Stimulated activated memory B cell treated with anti-CD40 and anti-IgM and Interleukin-4, amounts not matched to agents 10 μg/mL and 1 μg/mL and 100 μg/mL, for 72 hours (primary cell): ENCODE data around the gene PLPPR5.

ENCODE experiments used
- ATAC-seq: fragments of 150-1000 bp; cut with Tn5 transposase; 2 replicates; pipeline ENCODE4 v1.10.0; 2021
- H3K27ac Mint-ChIP-seq: one replicate; pipeline ENCODE4 v1.8.0; 2022; ENCODE audit warnings: mild to moderate bottlenecking, mixed read lengths
- H3K27me3 Mint-ChIP-seq: one replicate; pipeline ENCODE4 v1.8.0; 2022; ENCODE audit warnings: mixed read lengths
- H3K36me3 Mint-ChIP-seq: one replicate; pipeline ENCODE4 v1.8.0; 2022; ENCODE audit warnings: mixed read lengths
- H3K4me1 Mint-ChIP-seq: one replicate; pipeline ENCODE4 v1.8.0; 2022; ENCODE audit warnings: mixed read lengths
- H3K4me3 Mint-ChIP-seq: one replicate; pipeline ENCODE4 v1.8.0; 2022; ENCODE audit warnings: mild to moderate bottlenecking, moderate library complexity, mixed read lengths
- H3K9me3 Mint-ChIP-seq: one replicate; pipeline ENCODE4 v1.8.0; 2022; ENCODE audit warnings: mixed read lengths

PLPPR5 gene

DNA sequence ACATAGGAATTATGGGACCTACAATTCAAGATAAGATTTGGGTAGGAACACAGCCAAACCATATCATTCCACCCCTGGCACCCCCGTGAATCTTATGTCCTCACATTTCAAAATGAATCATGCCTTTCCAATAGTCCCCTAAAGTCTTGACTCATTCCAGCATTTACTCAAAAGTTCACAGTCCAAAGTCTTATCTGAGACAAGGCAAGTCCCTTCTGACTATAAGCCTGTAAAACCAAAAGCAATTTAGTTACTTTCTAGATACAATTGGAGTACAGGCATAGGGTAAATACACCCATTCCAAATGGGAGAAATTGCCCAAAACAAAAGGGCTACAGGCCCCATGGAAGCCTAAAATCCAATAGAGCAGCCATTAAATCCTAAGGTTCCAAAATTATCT, 138.9 kb downstream of the PLPPR5 start:
- H3K9me3 Mint-ChIP-seq = peaks cover 6% of the 10 kb centered on the region
- peaks cover 9% of the 10 kb centered on the region for H3K36me3 Mint-ChIP-seq
- peaks cover 4% of the 10 kb centered on the region for H3K4me1 Mint-ChIP-seq
- H3K27me3 Mint-ChIP-seq = no peaks in the 10 kb centered on the region
- no peak overlapping the region for H3K4me3 Mint-ChIP-seq
- ATAC-seq = no peak
- no peak overlapping the region for H3K27ac Mint-ChIP-seq

DNA sequence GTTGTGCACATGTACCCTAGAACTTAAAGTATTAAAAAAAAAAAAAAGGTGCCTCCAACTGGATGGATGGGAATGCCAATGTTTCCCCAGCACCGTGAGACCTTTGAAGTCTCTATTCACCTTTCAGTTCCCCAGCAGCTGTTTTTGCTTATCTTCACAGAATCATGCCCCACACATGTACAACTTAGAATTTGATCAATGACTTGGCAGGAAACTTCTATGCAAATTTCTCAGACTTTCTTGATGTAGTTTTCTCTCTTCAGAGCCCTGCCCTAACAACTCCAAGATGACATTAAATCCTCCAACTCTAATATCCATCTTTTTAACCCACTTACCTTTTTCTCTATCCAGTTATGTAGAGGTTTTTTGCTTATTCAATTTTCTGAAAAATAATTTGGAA, 144.3 kb downstream of the PLPPR5 start:
- no peak overlapping the region for H3K4me3 Mint-ChIP-seq
- ATAC-seq = no peak

DNA sequence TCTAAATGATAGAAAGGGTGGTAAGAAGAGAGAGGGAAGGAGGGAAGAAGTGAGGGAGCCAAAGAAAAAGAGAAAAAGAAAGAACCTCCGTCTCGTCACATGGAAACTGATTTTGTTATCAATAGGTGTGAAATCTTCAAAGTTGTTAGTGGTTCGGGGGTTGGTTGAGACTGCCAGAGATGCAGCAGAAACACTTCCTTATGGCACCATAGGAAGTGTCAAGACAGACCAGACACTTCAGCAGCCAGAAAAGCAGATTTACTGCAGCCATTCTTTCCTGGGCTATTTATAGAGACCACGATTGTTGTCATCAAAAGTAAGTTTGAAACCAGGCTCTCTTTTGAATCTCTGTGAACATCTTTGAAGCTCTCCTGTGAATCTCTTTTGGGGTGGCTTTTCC, 150.5 kb downstream of the PLPPR5 start:
- no peak for ATAC-seq
- Mint-ChIP-seq H3K4me3 (no peak overlapping the region), H3K9me3 (peaks cover 3% of the 10 kb centered on the region), H3K27ac (no peak overlapping the region), H3K4me1 (no peaks in the 10 kb centered on the region), H3K36me3 (no peaks in the 10 kb centered on the region), H3K27me3 (no peaks in the 10 kb centered on the region)

More for the DNA sequence above, 144.3 kb downstream of the PLPPR5 start:
- no peaks in the 10 kb centered on the region for H3K36me3 Mint-ChIP-seq
- no peaks in the 10 kb centered on the region for H3K27me3 Mint-ChIP-seq
- H3K4me1 Mint-ChIP-seq = no peaks in the 10 kb centered on the region
- H3K9me3 Mint-ChIP-seq = no peaks in the 10 kb centered on the region
- H3K27ac Mint-ChIP-seq = no peak overlapping the region

DNA sequence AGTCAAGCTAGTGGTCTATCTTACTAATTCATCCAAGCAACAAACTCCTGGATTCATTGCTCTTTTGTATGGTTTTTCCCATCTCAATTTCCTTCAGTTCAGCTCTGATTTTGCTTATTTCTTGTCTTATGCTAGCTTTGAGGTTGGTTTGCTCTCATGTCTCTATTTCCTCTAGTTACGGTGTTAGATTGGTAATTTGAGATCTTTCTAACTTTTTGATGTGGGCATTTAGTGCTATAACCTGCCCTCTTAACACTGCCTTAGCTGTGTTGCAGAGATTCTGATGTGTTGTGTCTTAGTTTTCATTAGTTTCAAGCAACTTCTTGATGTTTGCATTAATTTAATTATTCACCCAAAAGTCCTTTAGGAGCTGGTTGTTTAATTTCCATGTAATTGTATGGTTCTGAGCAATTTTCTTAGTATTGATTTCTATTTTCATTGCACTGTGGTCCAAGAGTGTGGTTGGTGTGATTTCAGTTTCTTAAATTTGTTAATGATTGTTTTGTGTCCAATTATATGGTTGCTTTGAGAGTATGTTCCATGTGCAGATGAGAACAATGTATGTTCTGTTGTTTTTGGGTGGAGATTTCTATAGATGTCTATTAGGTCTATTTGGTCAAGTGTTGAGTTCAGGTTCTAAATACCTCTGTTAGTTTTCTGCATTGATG, 154.6 kb downstream of the PLPPR5 start:
- H3K27me3 Mint-ChIP-seq = no peaks in the 10 kb centered on the region
- no peak overlapping the region for H3K4me3 Mint-ChIP-seq
- no peak for ATAC-seq
- no peaks in the 10 kb centered on the region for H3K36me3 Mint-ChIP-seq
- no peaks in the 10 kb centered on the region for H3K4me1 Mint-ChIP-seq
- no peak overlapping the region for H3K27ac Mint-ChIP-seq
- H3K9me3 Mint-ChIP-seq = peaks cover 3% of the 10 kb centered on the region

DNA sequence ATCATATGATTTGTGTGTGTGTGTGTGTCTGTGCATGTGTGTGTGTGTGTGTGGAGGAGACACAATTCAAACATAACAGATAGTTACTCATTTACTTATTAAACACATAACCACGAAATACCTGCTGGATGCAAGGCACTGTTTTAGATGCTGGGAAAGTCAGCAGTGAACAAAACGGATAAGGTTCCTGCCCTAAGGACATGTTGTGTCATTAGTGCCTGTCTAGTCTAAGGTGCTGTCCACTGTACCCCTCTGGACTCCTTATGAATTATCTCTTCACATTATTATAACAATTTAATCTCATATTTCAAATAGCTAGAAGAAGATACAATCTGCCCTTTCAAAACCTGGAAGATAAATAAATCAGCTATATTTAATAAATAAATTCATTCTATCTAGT, 162.4 kb downstream of the PLPPR5 start:
- Mint-ChIP-seq H3K27ac (no peak overlapping the region), H3K9me3 (no peaks in the 10 kb centered on the region), H3K4me1 (no peaks in the 10 kb centered on the region), H3K4me3 (no peak overlapping the region), H3K36me3 (no peaks in the 10 kb centered on the region), H3K27me3 (no peaks in the 10 kb centered on the region)
- ATAC-seq = no peak
